GM18498 (cell line): ENCODE results near the gene TBC1D9B.
A peak's percentile ranks its signal among the peaks of the same experiment; 100 is the strongest.

ENCODE experiments used
- ATAC-seq: cut with Tn5 transposase; IDR thresholded peaks from one replicate; pipeline ENCODE4 v1.9.1; 2021; ENCODE audit warnings: mild to moderate bottlenecking, moderate library complexity; ENCODE audit not compliant: unreplicated experiment

Gene TBC1D9B

DNA sequence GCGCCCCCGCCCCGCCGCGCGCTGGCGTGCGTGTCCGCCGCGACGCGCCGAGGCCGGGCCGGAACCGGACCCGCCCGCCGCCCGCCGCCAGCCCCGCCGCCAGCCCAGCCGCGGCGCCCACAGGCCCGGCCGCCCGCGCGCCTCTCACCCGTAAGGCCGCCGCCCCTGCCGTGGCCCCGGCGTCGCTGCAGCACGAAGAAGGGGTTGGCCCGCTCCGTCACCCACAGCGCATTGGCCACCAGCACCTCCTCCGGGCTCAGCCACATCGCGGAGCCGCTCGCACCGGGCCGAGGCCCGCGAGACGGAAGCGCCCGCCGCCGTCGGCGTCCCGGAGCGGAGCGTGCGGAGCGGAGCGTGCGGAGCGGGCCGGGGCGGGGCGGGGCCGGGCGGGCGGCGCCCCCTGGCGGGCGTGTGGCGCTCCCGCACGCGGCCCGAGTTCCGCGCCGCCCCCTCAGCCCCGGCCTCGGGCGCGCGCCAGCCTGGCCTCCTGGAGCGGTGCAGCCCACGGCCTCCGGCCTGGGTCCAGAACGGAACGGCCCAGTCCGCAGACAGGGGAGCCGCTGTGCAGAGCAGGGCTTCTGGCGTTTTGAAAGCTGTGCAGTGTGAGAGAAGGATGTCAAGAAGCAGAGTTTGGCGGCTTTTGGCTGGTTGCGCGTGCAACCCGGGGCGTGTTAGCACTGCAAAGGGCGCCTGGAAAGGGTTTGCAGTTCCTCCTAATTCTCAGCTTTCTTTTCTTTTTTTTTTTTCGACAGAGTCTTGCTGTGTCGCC, at the start of gene TBC1D9B:
Gene TBC1D9B (minus strand): TSS at position 342 of the 769 bp plus-strand sequence. CDS start 76 bp downstream, at position 266.
- peak; percentile 87 for ATAC-seq

DNA sequence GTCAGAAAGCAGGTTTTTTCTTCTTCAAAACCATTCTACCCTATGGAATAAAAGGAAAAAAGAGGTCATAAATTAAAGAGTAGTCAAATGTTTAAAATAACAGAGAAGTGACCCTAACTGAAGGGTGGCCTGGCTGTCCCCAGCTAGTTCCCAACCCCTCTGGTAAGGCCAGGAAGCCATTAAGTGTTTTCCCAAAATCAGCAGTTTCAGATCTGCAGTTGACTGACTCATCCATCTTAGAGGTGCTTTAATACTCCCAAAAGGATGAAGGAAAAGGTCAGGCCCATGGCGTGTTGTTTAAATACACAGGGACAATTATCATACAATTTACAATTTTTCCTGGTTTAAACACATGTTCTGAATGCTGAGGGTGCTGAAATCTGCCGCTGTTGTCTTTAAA, 47.9 kb upstream of the TBC1D9B start:
- ATAC-seq: no peak

DNA sequence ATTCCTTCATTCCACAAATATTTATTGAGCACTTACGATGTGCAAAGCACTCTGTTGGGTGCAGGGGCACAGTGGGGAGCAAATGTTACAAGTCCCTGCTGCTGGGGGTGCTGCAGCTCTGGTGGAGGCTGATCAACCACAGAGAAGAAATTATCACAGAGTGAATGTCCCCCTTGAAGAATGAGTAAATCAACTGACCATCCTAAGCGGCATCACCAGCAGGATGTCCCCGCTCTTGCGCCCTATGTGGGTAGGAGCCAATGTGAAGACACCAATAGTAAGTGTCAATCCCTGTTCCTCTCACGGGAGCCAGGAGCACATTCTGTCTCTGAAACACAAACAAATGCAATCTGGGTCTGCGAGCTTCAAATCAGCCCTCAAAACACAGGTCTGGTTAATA, 47.4 kb upstream of the TBC1D9B start:
- no peak for ATAC-seq

DNA sequence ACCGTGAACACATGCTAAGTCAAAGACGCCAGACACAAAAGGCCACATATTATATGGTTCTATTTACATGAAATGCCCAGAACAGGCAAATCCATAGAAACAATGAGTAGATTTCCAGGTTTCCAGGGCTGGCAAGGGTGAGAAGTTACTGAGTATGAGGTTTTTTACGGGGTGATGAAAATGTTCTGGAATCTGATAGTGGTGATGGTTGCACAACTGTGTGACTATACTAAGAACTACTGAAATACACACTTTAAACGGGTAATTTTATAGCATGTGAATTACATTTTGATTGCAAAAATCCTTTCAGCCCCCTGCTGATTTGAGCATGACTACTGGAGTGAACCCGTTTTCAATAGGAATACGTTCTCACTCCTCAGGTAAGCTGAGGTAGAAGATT, 46.7 kb upstream of the TBC1D9B start:
- ATAC-seq: no peak

DNA sequence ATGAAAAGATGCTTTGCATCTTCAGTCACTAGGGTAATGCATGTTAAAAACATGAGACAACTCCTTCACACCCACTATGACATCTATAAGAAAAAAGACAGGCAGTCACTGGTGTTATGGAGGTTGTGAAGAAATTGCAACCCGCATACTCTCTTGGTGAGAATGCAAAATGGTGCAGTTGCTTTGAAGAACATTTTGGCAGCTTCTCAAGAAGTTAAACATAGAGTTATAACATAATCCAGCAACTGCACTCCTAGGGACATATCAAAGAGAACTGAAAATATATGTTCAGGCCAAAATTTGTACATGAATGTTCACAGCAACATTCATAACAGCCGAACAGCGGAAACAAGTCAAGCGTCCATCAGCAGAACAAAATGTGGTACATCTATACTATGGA, 46.3 kb upstream of the TBC1D9B start:
- no peak for ATAC-seq

DNA sequence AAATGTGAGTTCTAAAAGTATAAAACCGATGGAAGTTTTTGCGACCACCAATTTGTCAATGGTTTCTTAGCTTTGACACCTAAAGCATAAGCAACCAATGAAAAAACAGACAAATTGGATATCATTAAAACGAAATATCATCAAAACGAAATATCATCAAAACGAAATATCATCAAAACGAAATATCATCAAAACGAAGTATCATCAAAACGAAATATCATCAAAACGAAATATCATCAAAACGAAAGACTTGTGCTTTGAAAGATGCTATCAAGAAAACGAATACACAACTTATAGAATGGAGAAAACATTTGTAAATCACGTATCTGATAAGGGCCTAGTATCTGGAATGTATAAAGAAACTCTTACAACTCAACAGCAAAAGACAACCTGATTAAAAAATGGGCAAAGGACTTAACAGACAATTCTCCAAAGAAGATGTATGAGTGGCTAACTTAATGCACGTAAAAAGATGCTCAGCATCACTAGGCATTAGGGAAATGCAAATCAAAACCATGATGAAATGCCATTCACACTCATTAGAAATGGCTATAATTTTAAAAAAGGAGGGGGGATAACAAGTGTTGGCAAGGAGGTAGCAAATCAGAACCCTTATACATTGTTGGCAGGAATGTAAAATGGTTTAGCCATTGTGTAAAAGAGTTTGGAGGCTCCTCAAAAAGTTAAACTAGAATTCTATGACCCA, 29.4 kb upstream of the TBC1D9B start:
- no peak for ATAC-seq

DNA sequence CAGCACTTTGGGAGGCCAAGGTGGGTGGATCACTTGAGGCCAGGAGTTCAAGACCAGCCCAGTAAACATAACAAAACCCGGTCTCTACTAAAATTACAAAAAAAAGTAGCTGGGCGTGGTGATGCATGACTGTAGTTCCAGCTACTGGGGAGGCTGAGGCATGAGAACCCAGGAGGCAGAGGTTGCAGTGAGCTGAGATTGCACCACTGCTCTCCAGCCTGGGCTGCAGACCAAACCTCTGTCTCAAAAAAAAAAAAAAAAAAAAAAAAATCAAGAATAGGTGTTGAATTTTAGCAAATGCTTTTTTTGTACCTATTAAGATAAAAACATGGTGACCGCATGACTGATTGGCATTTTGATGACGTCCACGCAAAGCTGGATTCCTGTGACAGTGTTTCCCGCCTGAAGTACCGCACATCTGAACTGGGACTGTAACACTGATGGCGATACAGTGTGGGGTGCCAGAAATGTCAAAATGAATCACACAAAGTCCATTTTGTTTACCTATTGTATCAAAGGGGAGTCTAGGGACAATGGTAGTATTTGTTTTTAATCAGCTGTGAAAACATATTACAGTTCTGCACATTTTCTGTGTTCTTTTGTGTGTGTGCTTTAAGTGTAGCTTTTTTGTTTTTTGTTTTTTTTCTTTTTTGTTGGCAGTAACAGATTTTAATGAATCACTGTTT, 23.2 kb upstream of the TBC1D9B start:
- no peak for ATAC-seq

DNA sequence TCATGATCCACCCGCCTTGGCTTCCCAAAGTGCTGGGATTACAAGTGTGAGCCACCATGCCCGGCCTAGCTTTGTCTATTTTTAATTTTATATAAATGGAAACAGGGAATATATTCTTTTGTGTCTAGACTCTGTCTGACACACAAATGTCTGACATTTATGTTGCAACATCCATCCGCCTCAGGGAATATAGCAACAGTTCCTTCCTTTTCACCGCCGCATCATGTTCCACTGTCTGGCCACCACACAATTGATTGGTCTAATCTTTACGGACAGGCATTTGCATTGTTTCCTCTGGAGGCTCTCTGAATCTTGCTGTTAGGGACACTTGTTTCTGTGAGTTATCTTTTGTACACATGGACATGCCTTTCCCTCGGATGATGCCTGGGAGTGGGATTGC, 20.1 kb upstream of the TBC1D9B start:
- no peak for ATAC-seq

DNA sequence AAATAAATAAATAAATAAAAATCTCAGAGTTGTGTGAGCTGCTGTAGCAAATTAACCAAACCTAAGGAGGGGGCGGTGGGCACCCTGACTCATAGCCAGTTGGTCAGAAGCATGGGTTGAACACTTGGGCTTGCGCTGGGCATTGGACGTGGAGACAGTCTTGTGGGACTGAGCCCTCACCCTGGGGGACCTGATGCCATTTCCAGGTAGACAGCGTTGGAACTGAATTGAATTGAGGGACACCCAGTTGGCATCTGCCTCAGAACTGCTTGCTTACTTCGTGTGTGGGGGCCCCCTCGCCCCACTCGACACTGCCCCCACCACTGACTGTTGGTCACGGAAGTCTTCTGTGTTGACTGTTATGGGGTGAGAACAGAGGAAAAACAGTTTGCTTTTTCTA, 19.0 kb upstream of the TBC1D9B start:
- ATAC-seq: no peak

DNA sequence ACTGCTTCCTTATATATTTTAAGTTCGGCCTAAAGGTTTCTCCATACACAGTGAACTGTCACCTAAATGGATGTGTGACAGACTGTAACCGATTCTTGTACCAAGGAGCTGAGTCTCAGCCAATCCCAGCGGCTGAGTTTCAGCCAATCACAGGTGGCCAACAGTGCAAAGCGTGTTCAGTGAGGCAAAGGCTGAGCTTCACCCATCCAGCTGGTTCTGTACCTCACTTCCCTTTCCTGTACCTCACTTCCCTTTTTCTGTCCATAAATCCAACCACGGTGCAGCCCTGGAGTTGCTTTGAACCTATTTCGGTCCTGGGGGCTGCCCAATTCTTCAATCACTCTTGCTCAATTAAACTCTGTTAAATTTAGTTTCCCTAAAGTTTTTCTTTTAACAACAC, 15.7 kb upstream of the TBC1D9B start:
- no peak for ATAC-seq

DNA sequence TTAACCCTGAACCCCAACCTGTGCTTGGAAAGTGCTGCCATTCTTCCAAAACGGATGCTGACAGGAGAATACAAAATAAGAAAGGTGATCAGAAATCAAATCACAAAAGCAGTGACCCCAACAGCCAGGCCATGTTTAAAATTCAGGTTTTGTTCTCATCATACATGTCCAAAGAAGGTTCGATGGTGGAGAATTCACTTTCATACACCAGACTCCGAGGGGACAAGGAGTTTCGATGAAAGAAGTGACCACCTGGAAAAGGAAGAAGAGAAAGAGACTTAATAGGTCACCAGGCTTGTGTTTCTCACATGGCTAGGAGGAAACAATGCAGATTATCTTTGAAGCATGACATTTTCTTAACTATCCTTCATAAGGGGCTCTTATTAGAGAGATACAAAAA, 12.5 kb upstream of the TBC1D9B start:
- ATAC-seq: no peak

DNA sequence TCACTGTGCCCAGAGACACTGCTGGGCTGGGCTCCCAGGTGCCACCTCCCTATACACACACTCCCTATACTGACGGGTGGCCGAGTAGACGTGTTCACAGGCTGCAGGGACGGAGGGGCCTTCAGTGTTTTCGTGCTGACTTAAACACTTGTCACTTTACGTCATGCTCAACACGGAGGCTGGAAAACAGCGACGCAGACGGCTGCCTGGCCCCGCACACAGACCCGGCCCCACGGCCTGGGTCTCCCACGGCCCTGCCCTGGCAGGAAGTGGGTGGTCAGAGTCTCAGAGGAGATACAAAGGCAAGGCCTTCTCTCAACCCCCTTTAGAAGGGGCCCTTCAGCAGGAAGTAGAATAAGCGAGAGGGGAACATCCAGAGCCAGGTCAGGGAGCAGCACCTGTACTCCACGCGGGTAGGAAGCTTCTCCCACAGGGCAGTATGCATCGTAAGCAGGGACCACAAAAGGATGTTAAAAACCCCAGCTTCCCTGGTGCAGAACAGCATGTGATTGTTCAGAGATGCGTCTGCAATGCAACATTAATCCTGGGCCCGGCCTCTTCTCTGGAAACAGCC, 11.9 kb upstream of the TBC1D9B start:
- ATAC-seq: no peak

DNA sequence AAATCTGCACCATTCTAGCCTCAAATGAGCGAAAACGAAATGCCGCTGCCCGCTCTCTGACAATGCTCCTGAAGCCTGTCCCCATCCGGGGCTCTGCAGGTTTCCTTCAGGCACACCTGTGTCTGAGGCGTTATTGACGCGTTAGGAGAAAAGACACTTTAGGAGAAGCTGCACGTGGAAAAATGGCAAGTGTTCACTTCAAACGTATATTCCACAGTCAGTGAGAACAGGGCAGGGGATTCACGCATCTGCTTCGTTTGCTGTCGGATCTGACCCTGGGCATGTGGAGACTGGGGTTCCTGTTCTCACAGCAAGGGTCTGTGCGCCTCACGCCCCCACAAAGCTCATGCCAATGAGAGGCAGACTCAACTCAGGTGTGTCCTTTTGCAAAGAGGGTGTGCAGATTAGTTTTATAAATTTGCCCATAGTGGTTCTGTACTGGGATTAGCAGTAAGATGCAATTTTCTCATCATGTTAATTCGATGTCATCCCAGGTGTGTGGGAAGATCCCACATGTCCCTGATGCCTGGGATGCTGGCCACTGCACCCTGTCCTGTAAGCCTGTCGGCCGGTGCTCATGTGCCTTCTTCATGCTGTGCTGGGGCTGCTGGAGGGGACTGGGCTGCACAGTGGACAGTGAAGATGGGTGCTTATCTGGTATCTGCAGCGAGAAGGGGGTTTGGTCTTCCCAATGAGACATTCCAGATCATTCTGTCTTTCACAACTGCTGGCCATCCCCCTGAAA, 11.2 kb upstream of the TBC1D9B start:
- no peak for ATAC-seq

DNA sequence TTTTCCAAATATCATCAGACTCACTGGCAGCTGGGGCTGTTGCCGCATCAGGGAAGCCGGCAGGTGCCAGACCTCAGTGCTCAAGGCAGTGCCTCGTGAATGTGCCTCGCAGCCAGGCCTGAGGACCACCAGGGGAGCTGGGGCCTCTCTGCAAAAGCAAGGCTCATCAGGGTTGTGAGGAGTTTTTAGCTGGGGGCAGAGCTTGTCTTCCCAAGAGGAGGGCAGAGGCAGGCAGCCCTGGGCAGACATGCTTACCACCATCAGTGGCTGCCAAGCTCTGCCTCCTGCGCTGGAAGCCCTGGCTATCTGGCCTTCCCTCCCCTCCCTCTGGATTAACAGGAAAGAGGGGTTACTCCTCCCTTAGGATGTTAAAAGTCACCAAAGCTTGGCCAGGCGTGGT, 8.8 kb upstream of the TBC1D9B start:
- no peak for ATAC-seq

DNA sequence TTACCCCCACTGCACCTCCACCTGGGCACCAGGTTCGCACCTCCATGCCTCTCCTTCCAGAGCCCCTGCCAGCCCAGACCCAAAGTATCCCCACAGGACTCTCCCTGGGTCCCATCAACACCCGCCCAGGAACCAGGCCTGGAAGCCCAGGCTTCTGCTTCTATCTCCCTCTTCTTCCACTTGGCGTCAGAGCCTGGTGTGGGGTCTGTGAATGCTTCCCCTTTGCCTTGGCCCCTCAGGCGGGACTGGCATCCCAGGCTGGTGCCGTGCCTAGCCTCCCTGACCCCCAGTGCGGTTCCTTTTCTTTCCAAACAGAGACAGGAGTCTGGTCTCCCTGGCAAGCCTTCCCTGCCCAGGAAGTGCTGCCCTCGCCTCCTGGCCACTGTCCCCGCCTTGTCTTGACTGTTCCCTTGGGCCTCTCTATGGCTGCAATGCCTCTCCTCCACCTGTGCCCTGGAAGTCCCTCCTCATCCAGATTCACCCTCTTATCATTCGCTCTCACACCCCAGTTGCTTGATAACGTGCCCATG, 7.8 kb upstream of the TBC1D9B start:
- ATAC-seq: no peak

DNA sequence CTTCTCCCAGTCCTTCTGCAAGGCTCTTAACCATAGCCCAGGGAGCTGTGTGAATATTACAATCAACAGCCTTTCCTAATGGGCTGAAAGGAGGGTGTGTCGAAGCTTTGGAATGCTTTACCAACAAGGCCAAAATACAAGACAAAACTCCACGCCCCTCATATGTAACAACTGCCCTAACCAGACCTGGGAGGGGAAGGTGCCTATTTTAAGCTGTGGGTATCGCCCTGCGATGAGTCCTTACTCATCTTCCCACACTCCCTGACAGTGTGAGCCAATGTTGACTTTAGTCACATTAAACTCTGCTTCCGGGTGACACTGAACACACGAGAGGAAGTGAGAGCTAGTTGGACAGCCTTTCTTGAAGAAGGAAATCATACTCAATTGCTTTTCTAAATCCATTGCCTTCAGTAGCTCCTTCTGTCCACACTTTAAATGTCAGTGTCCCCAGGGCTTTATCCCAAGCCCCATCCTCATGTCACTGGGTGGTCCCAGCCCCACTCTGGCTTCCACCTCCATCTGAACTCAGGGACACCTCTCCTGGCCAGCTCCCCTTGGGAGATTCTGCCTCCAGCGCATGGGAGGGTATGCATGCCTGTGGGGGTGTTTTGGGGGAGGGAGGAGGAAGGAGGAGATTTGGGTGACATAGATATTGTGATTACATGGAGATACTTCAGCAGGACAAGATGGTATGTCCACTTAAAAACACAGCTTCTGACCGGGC, 6.5 kb upstream of the TBC1D9B start:
- ATAC-seq: no peak

DNA sequence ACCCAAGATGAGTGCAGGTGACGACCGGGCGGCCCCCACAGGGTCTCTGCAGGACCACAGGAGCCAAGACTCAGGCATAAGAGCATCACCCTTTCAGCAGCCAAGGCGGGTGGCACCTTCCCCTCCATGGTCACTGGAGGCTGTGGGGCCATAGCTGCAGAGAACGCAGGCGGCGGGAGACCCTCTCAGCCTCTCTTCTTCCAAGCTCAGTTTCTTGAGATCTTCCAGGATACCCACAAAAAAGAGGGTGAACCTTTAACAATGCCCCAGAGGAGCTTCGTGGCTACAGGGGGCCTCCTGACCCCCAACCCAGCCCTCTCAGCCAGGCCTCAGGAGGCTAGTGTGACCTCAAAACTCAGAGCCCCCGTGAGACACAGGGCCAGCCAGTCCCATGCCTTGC, 5.8 kb upstream of the TBC1D9B start:
- ATAC-seq: no peak

DNA sequence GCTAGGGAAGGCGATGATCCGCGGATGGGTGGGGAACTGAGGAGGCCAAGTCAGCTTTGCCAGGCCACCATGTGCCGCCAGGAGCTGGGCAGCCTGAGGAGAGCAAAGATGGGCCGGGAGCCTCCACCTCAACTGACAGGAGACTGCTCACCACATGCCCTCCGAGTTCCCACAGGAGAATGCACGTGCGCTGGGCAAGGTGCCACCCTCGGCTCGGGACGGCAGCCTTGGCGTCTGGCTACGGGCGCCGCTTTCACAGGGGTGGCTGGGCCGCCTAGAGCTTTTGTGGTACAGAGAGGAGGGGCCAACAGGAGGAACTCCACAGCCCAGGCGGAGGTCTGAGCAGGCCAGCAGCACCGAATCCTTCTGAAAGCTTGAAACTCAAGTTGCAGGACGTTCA, 5.3 kb upstream of the TBC1D9B start:
- ATAC-seq: no peak

DNA sequence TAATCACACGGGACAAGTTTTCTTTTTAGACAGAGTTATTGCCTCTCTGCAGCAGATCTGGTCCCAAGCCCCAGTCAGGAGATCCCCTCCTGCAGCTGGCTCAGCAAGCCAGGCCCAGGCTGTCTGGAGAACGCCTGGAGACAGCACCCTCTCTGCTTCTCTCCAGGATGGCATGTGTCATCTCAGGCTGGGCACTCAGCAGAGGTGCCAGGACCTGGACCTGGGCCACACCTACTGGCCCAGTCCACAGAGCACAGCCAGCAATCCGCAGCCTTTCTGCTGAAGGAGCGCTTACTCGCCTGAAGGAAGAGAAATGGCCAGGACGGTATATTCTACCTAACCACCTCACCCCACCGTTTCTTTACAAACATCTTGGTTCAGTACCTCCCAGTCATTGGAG, 4.7 kb upstream of the TBC1D9B start:
- ATAC-seq: no peak

DNA sequence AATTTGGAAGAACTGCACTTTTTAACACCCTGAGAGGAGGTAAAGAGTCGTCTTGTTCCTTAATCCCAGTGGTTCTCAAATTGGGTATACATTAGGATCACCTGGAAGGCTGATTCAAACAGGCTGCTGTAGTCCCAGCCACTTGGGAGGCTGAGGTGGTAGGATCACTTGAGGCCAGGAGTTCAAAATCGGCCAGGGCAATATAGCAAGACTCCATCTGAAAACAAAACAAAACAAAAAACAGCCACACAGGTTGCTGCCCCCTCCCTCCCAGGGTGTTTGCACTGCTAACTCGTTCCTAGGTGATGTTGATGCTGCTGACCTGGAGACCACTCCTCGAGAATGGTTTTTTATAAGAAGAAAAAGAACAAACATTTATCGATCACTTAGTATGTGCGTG, 1.5 kb upstream of the TBC1D9B start:
- no peak for ATAC-seq
